NCI-H1092 (cell line): Measurements from ENCODE around the gene PEAK1.
"Not testable (repeated sequence)": the region's sequence is repeated elsewhere in the genome, so short reads cannot be mapped to it uniquely, and the experiment has no call there.

Source experiments
- DNase-seq: peaks from one replicate; lab custom pipeline; 2025; lab: John Stamatoyannopoulos, UW

PEAK1 gene

GRCh38 chr15:77239882-77240608, 179.9 kb downstream of the PEAK1 start:
- no peak for DNase-seq

GRCh38 chr15:77235566-77235965, 184.3 kb downstream of the PEAK1 start:
- DNase-seq, result no peak

- no peak for DNase-seq
Measured at GRCh38 chr15:77228828-77229227, 191.1 kb downstream of the PEAK1 start.

GRCh38 chr15:77226652-77227051, 193.3 kb downstream of the PEAK1 start:
- DNase-seq, result no peak

GRCh38 chr15:77225646-77226045, 194.3 kb downstream of the PEAK1 start:
- no peak for DNase-seq

GRCh38 chr15:77225088-77225487, 194.8 kb downstream of the PEAK1 start:
- DNase-seq, result no peak

GRCh38 chr15:77224352-77224751, 195.6 kb downstream of the PEAK1 start:
- no peak for DNase-seq

GRCh38 chr15:77221708-77222107, 198.2 kb downstream of the PEAK1 start:
- no peak for DNase-seq

GRCh38 chr15:77221174-77221573, 198.7 kb downstream of the PEAK1 start:
- DNase-seq, result no peak

GRCh38 chr15:77219841-77220240, 200.1 kb downstream of the PEAK1 start:
- DNase-seq, result no peak

GRCh38 chr15:77209221-77209620, 210.7 kb downstream of the PEAK1 start:
- no peak for DNase-seq

GRCh38 chr15:77208241-77208640, 211.7 kb downstream of the PEAK1 start:
- no peak for DNase-seq

GRCh38 chr15:77201665-77202064, 218.2 kb downstream of the PEAK1 start:
- DNase-seq, result no peak

GRCh38 chr15:77196381-77196780, 223.5 kb downstream of the PEAK1 start:
- DNase-seq, result no peak

- no peak for DNase-seq
Measured at GRCh38 chr15:77195586-77195985, 224.3 kb downstream of the PEAK1 start.

GRCh38 chr15:77192451-77192850, 227.5 kb downstream of the PEAK1 start:
- no peak for DNase-seq

GRCh38 chr15:77191230-77191834, 228.6 kb downstream of the PEAK1 start:
- DNase-seq, result no peak

- no peak for DNase-seq
Measured at GRCh38 chr15:77187751-77188464, 232.0 kb downstream of the PEAK1 start.

GRCh38 chr15:77186594-77187011, 233.3 kb downstream of the PEAK1 start:
- DNase-seq, result no peak

- DNase-seq, result no peak
Measured at GRCh38 chr15:77185242-77185785, 234.6 kb downstream of the PEAK1 start.

GRCh38 chr15:77184352-77184751, 235.6 kb downstream of the PEAK1 start:
- not testable (repeated sequence) for DNase-seq

GRCh38 chr15:77183066-77183465, 236.8 kb downstream of the PEAK1 start:
- no peak for DNase-seq
